GM19351 (cell line): Measurements from ENCODE around the gene C10orf143.
A peak's percentile ranks its signal among the peaks of the same experiment; 100 is the strongest.
"Not testable (repeated sequence)": the region's sequence is repeated elsewhere in the genome, so short reads cannot be mapped to it uniquely, and the experiment has no call there.

Experiments used
- ATAC-seq: cut with Tn5 transposase; IDR thresholded peaks from one replicate; pipeline ENCODE4 v1.9.1; 2021; ENCODE audit warnings: mild to moderate bottlenecking, moderate library complexity; ENCODE audit not compliant: unreplicated experiment

Gene C10orf143

DNA sequence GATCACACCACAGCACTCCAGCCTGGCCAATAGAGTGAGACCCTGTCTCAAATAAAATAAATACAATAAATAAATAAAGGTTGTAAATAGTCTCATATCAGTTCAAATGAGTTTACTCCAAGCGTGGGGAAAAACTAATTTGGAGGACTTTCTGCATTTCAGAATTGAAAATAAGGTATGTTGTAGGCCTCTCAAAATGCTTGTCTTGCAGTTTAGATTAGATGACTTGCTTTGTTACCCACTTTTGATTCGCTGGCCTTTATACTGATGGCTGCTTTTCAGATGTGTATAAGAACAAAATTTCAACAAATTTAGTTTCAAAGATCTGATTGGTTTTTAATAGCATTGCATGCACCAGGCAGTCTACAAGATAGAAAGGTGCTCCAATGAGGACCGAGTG is 2.2 kb upstream of the C10orf143 start:
- no peak for ATAC-seq

DNA sequence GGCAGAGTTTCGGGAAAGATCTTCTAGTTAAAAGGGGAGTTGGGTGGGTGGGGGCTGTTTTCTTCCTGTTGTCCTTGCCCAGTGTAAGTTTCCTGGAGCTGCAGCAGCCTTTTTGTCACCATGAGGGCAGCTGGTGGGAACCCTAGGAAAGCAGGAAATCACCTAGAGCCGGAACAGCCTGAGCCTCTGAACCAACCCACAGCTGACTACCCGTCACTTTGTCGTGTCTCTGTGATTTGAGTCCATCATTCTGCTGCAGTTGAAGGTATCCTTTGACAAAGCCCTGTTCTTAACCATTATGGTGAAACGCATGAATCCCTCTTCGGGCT is 1.2 kb upstream of the C10orf143 start:
- no peak for ATAC-seq

DNA sequence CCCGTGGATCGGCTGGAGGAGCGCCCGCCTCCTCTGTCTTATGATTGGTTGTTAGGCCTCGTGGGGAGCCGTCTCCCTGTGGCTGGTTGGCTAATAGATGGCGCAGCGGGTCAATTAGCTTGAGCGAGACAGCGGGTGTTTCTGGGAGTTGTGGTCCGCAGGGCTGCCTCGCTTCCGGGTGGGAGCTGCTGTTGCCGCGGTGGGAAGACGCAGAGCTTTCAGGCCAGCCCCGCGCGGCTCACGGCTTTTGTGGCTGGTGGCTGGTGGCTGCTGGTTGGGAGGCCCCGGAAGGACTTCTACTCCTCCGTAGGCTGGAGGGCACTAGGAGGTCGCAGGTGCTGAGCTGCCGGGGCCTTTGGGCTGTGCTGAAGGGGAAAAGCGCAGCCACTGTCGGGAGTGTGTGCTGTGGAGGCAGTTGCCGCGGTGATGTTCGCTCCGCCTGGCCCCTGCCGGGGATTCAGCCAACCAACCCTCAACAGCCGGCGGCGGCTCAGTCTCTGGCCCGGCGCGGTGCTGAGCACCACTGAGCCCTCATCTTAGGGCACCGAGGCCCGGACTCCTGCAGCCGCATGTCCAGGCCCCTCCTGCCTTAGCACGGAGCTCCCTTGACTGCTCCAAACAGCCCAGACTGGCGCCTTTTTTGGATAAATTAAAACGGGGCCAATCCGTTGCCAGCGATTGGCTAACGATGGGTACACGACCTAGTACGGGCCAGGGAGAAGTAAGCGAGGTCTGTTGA is 652 bp upstream of the C10orf143 start:
- ATAC-seq, result peak; percentile 79

DNA sequence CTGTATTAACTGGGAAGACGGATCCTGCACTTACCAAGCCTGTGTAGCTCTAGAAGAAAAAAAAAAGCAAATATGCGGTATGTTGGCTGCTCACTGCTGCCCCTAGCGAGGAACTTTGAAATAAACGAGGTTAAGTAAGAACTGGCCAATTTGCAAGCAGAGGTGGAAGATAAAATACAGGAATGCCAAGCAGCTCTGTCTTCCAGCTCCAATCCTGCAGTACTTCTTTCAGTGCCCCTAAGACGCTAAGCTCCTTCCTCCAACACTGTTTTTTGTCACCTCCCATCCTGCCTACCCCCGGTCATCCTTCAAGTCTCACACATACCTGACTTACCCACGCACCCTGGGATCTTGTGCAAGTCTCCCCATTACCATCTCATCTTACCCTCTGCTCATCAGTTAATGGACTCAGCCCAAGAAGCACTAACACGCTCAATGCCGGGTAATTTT is 809 bp downstream of the C10orf143 start:
- peak; percentile 8 for ATAC-seq

DNA sequence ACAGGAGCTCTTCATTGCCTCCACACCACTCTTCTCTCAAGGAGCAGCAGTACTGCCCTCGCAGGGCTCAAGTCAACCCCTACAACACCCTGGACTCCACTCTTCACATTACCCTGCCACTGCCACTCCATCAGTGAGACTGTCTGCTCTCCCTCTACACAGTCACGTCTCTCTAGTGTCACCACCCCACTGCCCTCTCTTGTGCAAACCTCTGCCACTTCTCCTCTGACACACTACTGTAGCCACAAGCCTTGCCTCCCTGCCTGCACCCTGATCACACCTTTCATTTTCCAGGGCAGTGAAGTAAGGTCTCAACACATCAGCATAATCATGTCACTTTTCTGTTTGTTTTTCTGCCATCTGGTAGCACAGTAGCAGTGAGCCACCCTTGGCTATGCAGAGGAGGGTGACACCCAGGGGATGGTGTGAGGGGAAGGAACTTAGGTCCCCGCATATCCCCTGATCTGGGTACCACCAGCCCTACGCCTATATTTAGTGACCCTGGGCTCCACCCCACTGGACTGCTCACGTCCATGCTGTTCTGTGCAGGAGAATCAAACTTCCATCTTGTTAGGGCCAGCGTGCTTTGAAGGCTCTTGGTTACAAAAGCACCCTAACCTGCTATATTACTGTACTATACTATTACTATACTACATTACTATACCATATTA is 1.6 kb downstream of the C10orf143 start:
- ATAC-seq, result no peak

DNA sequence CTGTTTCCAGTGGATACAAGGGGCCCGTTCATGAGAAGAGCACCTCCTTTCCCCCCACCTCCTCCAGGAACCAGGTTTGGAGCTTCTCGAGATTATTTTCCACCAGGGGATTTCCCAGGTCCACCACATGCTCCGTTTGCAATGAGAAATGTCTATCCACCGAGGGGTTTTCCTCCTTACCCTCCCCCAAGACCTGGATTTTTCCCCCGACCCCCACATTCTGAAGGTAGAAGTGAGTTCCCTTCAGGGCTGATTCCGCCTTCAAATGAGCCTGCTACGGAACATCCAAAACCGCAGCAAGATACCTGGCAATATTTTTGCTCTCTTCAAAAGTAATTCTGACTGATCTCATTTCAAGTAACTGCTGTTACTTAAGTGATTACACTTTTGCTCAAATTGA is 2.5 kb downstream of the C10orf143 start:
- not testable (repeated sequence) for ATAC-seq

DNA sequence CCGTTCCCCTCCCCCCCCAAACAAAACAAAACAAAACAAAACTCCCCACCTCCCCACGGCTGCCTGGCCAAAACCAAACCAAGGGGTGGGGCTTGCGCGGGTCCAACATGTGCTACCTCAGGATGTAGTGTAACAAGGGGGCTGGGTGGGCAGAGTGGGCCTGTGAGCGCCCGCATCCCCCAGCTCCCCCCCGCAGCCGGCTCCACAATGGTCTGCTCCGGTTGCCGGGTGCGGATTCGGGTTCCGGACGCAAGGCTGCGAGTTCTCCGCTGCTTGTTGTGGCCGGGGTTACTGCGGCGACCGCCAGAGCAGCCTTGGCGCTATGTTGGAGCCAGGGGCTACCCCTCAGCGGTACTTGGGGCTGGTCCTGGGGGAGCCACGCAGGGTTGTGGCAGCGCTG is 4.9 kb downstream of the C10orf143 start:
- ATAC-seq, result no peak

DNA sequence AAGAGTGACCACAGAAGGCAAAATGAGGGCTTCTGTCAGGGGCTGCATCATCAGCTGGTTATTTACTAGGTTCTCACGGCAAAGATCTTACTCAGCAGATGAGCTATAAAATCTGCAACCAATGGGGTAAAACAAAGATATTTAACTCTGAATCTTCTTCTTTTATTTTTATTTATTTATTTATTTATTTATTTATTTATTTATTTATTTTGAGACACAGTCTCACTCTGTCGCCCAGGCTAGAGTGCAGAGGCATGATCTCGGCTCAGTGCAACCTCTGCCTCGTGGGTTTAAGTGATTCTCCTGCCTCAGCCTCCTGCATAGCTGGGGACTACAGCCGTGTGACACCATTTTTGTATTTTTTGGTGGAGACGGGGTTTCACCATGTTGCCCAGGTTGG is 11.3 kb downstream of the C10orf143 start:
- no peak for ATAC-seq

DNA sequence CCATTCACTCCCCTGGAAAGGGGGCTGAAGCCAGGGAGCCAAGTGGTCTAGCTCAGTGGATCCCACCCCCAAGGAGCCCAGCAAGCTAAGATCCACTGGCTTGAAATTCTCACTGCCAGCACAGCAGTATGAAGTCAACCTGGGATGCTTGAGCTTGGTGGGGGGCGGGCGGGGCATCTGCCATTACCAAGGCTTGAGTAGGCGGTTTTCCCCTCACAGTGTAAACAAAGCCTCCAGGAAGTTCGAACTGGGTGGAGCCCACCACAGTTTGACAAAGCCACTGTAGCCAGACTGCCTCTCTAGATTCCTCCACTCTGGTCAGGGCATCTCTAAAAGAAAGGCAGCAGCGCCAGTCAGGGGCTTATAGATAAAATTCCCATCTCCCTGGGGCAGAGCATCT is 20.1 kb downstream of the C10orf143 start:
- ATAC-seq, result not testable (repeated sequence)

DNA sequence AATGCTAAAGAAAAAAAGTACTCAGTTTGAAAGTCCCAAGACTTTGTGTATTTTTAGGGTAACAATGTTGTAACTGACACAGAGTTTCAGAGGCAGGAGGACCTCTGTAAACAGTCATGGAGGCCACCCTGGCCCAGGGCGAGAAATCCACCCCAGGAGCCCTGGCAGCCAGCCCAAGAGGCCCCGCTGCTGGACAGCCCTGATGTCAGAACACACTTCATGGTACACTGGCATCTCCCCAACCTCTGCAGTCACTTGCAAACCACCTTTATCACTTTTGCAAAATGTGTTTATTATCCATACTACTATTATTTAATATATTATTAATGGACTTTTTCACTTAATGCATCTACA is 30.2 kb downstream of the C10orf143 start:
- no peak for ATAC-seq

DNA sequence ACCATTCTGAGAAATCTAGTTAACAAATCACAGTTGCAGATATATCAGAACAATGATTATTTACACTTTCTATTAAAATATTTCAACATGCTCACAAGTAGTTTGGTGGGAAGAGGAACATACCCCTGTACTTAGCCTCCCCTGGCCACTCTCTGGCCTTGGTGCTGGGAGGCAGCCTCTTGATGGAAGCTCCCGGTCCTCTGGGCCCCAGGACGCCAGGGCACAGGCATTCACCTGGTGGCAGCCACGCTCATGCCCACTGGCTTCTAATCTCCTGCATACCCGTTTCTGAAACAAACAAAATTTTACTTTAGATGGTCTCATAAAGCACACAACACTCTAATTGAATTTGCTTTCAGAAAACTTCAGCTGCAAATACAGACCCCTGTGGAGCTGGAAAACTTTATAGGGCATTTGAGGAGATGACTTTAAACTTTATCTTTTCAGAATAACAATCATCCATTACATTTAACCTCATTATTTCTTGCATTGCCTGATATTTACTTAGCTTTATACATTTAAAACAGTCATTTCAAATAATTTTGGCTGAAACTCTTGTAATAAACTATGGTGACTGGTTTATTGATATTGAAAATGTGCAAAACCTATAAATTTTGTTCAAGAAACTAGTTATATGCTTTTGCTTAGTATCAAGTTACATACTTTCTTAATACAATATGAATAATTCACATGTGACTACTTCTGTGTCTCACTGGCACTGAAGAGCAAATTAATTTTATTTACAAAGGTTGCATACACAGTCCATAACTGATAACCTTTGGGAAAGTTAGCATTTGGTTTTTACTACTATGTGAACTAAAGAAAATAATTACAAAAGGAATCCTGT is 30.8 kb downstream of the C10orf143 start:
- no peak for ATAC-seq

DNA sequence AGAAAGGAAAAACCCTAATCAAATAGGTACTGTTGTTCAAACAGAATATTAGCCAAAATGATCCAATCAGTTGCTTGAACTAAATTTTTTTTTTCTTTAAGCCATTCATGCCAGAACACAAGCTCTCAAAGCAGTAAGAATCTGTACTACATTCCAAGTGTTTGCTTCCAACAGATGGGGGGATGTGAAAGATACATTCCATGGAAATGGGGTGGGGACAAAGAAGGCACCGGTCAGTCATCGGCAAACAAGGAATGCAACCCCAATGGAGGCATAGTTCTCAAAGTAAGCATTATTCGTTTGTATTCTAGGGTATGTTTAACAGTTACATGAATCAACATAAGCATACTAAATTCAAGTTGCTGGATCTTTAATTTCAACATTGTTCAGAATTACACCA is 32.5 kb downstream of the C10orf143 start:
- ATAC-seq, result no peak

DNA sequence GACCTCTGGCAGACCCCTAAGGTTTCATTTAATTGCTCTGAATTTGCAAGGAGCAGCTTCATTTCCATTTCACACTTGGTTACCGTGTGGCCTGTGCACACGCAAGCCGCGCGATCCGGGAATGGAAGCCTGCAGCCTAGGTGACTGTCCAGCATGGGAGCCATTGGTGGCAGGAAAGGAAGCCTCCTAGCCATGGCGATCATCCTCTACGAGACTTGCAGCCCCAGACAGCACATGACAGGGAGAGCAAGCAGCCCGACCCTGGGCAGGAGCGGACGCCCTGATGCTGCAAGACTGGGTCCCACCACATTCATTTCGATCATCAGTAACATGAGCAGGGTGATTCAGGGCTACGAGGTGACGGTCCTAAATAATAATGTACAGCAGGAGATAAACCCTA is 33.9 kb downstream of the C10orf143 start:
- no peak for ATAC-seq

DNA sequence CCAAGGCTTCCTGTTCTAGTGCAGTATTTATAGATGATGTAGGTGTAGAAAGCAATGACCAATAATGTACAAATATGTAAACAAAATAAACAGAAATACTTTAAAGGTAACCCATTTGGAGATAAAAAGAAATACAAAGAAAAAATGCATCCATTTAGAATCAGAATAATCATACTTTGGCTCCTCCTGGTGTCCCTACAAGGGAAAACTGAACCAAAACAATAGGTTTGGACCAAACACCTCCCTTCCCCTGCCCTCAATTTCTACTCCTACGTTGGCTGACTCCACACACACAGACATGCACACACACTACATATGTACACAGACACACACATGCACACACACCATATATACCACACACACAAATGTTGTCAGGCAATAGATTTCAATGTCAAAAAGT is 36.0 kb downstream of the C10orf143 start:
- ATAC-seq, result no peak

DNA sequence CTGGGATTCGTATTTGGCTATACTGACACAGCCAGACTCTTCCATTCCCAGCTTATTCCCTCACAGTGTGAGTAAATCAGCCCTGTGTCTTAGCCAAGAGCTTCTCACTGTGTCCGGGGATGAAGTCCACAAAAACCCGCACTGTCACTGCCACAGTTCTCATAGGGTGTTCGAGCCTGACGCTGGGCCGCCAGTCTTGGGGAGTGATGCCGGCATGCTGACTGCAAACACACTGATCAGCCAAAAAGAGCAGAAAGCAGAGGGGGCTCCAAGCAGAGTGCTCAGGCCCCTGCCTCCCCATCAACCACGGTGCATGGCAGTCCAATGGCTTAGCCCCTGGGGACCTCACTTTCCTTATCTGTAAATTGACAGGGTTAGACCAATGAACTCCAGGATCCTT is 36.7 kb downstream of the C10orf143 start:
- ATAC-seq, result no peak

DNA sequence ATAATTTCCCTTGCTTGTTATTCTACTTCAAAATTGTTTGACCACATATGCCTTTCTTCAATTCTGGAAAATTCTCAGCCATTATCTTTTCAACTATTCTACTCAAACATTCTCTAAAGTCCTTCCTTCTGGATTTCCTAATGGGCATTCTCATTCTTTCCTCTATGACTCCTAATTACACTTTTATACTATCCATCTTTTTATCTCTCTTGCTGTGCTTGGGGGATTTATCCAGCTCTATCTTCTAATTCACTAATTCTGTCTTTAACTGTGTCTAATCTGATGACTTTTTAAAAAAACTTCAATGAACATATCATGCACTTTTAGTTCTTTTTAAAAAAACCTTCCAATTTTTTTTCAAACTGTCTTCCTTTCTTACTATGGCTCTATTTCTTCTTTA is 38.4 kb downstream of the C10orf143 start:
- no peak for ATAC-seq

DNA sequence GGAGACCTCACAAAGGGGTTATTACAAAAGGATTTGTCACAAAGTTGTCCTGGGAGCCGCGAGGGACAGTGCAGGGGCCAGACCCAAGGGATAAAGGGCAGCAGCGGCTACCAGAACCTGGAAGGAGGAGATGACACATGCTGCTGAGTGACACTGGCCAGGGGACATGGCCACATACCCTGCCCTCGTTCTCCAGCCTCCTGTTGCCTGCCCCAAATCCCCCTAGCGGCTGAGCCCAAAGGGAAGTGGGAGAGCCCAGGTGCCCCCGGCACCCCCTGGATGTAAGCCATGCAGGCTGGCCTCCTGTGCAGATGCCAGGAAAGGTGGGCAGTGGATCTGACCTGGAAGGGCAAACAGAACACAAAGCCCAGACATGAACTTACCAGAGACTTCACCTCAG is 42.7 kb downstream of the C10orf143 start:
- no peak for ATAC-seq

DNA sequence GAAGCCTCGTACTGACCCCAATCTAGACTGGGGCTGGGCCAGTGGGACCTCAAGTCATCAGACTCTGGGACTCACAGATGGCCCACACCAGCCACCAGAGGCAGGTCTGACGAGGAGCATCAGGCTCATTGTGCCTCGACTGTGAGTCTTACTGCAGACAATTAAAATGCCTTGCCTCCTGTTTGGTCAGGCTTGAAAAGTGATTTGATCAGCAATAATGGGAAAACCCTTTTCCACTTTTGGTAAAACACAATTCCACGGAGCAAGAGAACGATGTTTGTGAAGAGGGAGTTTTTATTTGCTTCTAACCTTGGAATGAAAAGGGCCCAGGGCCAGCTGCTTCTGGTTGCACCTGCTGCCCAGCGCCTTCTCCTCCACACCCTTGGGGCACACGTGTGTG is 43.9 kb downstream of the C10orf143 start:
- no peak for ATAC-seq

DNA sequence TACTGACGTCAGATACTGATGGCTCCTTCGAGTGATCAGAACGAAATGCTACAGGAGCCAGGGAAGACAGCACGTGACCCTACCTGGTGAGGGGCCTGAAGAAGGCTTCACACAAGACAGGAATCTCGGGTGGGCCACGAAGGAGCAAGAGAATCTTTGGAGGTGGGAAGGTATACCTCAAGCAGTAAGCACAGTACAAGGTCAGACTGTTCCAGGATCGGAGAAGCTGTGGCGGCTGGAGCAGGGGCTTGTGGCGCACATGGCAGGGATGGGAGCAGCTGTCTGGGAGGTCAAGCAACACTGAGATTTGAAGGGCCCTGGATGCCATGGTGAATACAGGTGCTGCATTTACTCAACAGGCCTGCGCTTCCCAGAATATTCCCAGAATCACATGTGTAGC is 45.4 kb downstream of the C10orf143 start:
- no peak for ATAC-seq

DNA sequence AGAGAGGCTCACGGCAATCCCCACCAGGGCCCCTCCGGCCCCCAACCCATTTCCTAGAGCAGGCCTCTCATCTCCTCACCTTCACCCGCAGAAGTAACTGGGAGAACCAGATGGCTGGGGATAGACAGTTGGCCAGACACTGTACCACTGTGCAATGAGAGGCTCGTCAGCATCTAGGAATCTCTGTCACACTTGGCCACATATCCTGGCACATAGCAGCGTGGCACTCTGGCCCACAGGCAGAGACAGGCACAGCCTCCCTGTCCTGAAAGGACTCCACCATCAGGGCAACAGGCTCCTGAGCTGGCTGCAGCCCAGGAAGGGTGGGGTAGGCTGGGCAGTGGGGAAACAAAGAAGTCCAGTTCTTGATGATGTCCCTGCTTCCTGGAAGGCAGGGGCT is 45.8 kb downstream of the C10orf143 start:
- ATAC-seq, result no peak

DNA sequence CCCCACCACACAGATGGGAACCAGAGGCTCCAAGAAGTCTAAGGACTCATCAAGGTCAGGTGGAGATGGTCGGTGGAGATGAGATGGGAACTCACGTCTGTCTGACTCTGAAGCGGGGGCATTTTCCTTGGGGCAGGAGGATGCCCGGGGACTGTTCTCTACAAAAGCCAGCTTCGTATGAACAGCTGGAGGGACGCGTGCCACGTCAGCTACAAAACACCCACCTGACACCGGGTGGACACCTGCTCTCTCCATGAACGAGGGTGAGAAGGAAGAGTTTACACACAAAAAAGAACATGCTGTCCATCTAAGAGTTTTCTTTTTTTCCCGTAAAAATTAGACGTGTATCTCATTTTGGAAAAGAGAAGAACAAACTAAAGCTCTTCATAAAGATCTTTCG is 47.7 kb downstream of the C10orf143 start:
- ATAC-seq, result no peak

DNA sequence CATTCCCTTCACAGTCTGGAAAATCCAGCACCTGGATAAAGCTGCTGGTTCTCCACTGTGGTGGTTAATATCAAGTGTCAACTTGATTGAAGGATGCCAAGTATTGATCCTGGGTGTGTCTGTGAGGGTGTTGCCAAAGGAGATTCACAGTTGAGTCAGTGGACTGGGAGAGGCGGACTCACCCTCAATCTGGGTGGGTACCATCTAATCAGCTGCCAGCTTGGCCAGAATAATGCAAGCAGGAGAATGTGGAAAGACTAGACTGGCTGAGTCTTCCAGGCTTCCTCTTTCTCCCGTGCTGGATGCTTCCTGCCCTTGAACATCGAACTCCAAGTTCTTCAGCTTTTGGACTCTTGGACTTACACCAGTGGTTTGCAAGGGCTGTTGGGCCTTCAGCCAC is 48.4 kb downstream of the C10orf143 start:
- ATAC-seq, result no peak
